H1 (cell line): ENCODE results near the gene ZSCAN20. TPM values are rescaled to one million over a fixed set of nuclear protein-coding genes. Genes with fewer than 3 reads are reported as not detected.

Experiments used
- CTCF ChIA-PET: fragments of 300-600 bp; sonication (Branson Sonifier 250); formaldehyde crosslinking; loops from one replicate; lab custom pipeline; 2021; ENCODE audit not compliant: partially characterized antibody; lab: Charles Lee
- POLR2A ChIA-PET: fragments of 300-600 bp; sonication (Branson Sonifier 250); formaldehyde crosslinking; loops from one replicate; lab custom pipeline; 2021; ENCODE audit warnings: inconsistent platforms; ENCODE audit not compliant: partially characterized antibody; lab: Charles Lee
- DNase-seq, 2 experiments: peaks; one replicate each; pipeline versions ENCODE4 v3.0.0 to v3.0.0-alpha.2; 2010 to 2022; ENCODE audit warnings: low spot score in 2 of 2, low read depth in 1 of 2, mixed read lengths in 1 of 2
- FAIRE-seq: peaks from 2 replicates; lab custom pipeline; 2011; peaks lifted over from hg19 to GRCh38; lab: Jason Lieb, UNC
- H2AFZ ChIP-seq: 2 replicates; pipeline ENCODE4 v1.8.1; 2012; ENCODE audit warnings: low read length, inconsistent platforms
- H2AK5ac ChIP-seq: 2 replicates; pipeline ENCODE4 v1.6.1; 2013; ENCODE audit warnings: low read depth, low read length
- H2BK120ac ChIP-seq: replicated peaks from 2 replicates; pipeline ENCODE3; 2013; ENCODE audit warnings: low read depth, low read length, inconsistent platforms
- H2BK12ac ChIP-seq: 2 replicates; pipeline ENCODE4 v1.6.1; 2013; ENCODE audit warnings: low read depth, low read length
- H2BK15ac ChIP-seq: 2 replicates; pipeline ENCODE4 v1.6.1; 2013; ENCODE audit warnings: low read length
- H2BK20ac ChIP-seq: 2 replicates; pipeline ENCODE4 v1.6.1; 2013; ENCODE audit warnings: low read length
- H2BK5ac ChIP-seq: 2 replicates; pipeline ENCODE4 v1.6.1; 2013; ENCODE audit warnings: low read depth, low read length
- H3K14ac ChIP-seq: 2 replicates; pipeline ENCODE4 v1.6.1; 2013; ENCODE audit warnings: inconsistent platforms; ENCODE audit not compliant: insufficient read length
- H3K18ac ChIP-seq: 2 replicates; pipeline ENCODE4 v1.6.1; 2013; ENCODE audit warnings: low read length; ENCODE audit errors: extremely low read depth
- H3K23ac ChIP-seq: 2 replicates; pipeline ENCODE4 v1.6.1; 2013; ENCODE audit warnings: inconsistent platforms; ENCODE audit not compliant: insufficient read length
- H3K23me2 ChIP-seq: 2 replicates; pipeline ENCODE4 v1.6.1; 2013; ENCODE audit warnings: low read depth, low read length
- H3K27ac ChIP-seq: 2 replicates; pipeline ENCODE4 v1.6.1; 2011; ENCODE audit warnings: low read depth, low read length, inconsistent platforms
- H3K27me3 ChIP-seq, 4 experiments: replicated peaks in 1 of 4; 1 replicate in 1 of 4; 2 replicates in 3 of 4; pipeline versions ENCODE4 v1.6.1 to v1.8.1; 2011 to 2013; ENCODE audit warnings: low read length in 3 of 4, mild to moderate bottlenecking in 3 of 4, inconsistent platforms in 2 of 4, mixed read lengths in 2 of 4, moderate library complexity in 1 of 4; ENCODE audit not compliant: control insufficient read depth in 3 of 4, insufficient read depth in 3 of 4; ENCODE audit errors: extremely low read depth in 1 of 4
- H3K36me3 ChIP-seq, 4 experiments: 2 replicates each; pipeline versions ENCODE4 v1.6.1 to v1.8.1; 2011 to 2013; ENCODE audit warnings: mild to moderate bottlenecking in 4 of 4, low read length in 3 of 4, moderate library complexity in 2 of 4, control low read depth in 1 of 4, inconsistent platforms in 1 of 4; ENCODE audit not compliant: insufficient read depth in 4 of 4, control insufficient read depth in 2 of 4
- H3K4ac ChIP-seq: replicated peaks from 2 replicates; pipeline ENCODE3; 2013; ENCODE audit warnings: low read length, low read depth, mixed read lengths, inconsistent platforms; ENCODE audit not compliant: insufficient read length
- H3K4me1 ChIP-seq, 4 experiments: replicated peaks in 1 of 4; 1 replicate in 1 of 4; 2 replicates in 3 of 4; pipeline versions ENCODE4 v1.6.1 to v1.8.1; 2011 to 2013; ENCODE audit warnings: low read length in 3 of 4, inconsistent platforms in 2 of 4, mixed read lengths in 1 of 4; ENCODE audit not compliant: insufficient read depth in 4 of 4, control insufficient read depth in 3 of 4
- H3K4me2 ChIP-seq, 2 experiments: 2 replicates each; pipeline versions ENCODE4 v1.6.1 to v1.8.1; 2011 to 2013; ENCODE audit warnings: low read depth in 2 of 2, low read length in 2 of 2, control low read depth in 1 of 2, inconsistent platforms in 1 of 2, mild to moderate bottlenecking in 1 of 2; ENCODE audit not compliant: insufficient read depth in 1 of 2
- H3K4me3 ChIP-seq, 4 experiments: fragments of 200-600, 300-600 bp in 1 of 4; sonication (generic), shearing (Covaris generic), sonication (Bioruptor Twin) in 1 of 4; 2 replicates each; pipeline versions ENCODE4 v1.5.1 to v1.8.1; 2011 to 2016; ENCODE audit warnings: low read length in 4 of 4, low read depth in 3 of 4, control low read depth in 2 of 4, inconsistent platforms in 2 of 4, mild to moderate bottlenecking in 2 of 4, mixed read lengths in 1 of 4, moderate library complexity in 1 of 4; ENCODE audit not compliant: insufficient read depth in 2 of 4; ENCODE audit errors: extremely low read depth in 1 of 4
- H3K56ac ChIP-seq: replicated peaks from 2 replicates; pipeline ENCODE3; 2013; ENCODE audit warnings: low read depth, mild to moderate bottlenecking, mixed read lengths, low read length, inconsistent platforms; ENCODE audit not compliant: insufficient read length
- H3K79me1 ChIP-seq: 2 replicates; pipeline ENCODE4 v1.6.1; 2013; ENCODE audit warnings: low read depth, low read length, control low read depth
- H3K79me2 ChIP-seq, 2 experiments: 2 replicates each; pipeline versions ENCODE4 v1.6.1 to v1.8.1; 2012 to 2013; ENCODE audit warnings: low read length in 2 of 2, mild to moderate bottlenecking in 2 of 2, inconsistent platforms in 1 of 2; ENCODE audit not compliant: insufficient read depth in 2 of 2, control insufficient read depth in 1 of 2
- H3K9ac ChIP-seq, 4 experiments: replicated peaks in 1 of 4; 1 replicate in 1 of 4; 2 replicates in 3 of 4; pipeline versions ENCODE4 v1.6.1 to v1.8.1; 2011 to 2013; ENCODE audit warnings: low read depth in 3 of 4, low read length in 3 of 4, control low read depth in 2 of 4, mild to moderate bottlenecking in 2 of 4, moderate library complexity in 2 of 4, inconsistent platforms in 1 of 4; ENCODE audit errors: extremely low read depth in 1 of 4
- H3K9me3 ChIP-seq, 2 experiments: 2 replicates each; pipeline versions ENCODE4 v1.6.1 to v1.8.1; 2012 to 2013; ENCODE audit warnings: mild to moderate bottlenecking in 2 of 2, moderate library complexity in 2 of 2, control low read depth in 1 of 2, inconsistent platforms in 1 of 2, low read depth in 1 of 2, low read length in 1 of 2, mixed read lengths in 1 of 2; ENCODE audit not compliant: insufficient read depth in 2 of 2
- H4K20me1 ChIP-seq, 2 experiments: replicated peaks in 1 of 2; 2 replicates each; pipeline versions ENCODE3 to v1.8.1; 2011 to 2013; ENCODE audit warnings: inconsistent platforms in 2 of 2, low read length in 2 of 2, mild to moderate bottlenecking in 1 of 2; ENCODE audit not compliant: insufficient read depth in 2 of 2, control insufficient read depth in 1 of 2
- H4K5ac ChIP-seq: 2 replicates; pipeline ENCODE4 v1.6.1; 2013; ENCODE audit warnings: low read length, low read depth, mixed read lengths, inconsistent platforms; ENCODE audit not compliant: insufficient read length
- H4K8ac ChIP-seq: 2 replicates; pipeline ENCODE4 v1.8.0; 2013; ENCODE audit warnings: mild to moderate bottlenecking, moderate library complexity, low read length, inconsistent platforms; ENCODE audit not compliant: insufficient read depth; ENCODE audit errors: extremely low read depth
- H4K91ac ChIP-seq: replicated peaks from 2 replicates; pipeline ENCODE3; 2013; ENCODE audit warnings: low read length, mixed read lengths, inconsistent platforms; ENCODE audit not compliant: insufficient read length
- BCL11A ChIP-seq, 2 experiments: IDR thresholded peaks; one replicate each; pipeline ENCODE4 v1.6.1; 2011; ENCODE audit warnings: low read depth in 2 of 2, low read length in 2 of 2, mild to moderate bottlenecking in 2 of 2
- CEBPB ChIP-seq: IDR thresholded peaks from 2 replicates; pipeline ENCODE4 v1.6.1; 2012; ENCODE audit warnings: low read depth, low read length
- EP300 ChIP-seq, 2 experiments: IDR thresholded peaks; 1 replicate in 1 of 2; 2 replicates in 1 of 2; pipeline ENCODE4 v1.6.1; 2011 to 2012; ENCODE audit warnings: low read depth in 2 of 2, low read length in 2 of 2, mild to moderate bottlenecking in 2 of 2, borderline replicate concordance in 1 of 2, inconsistent platforms in 1 of 2, moderate library complexity in 1 of 2
- TEAD4 ChIP-seq: IDR thresholded peaks from 2 replicates; pipeline ENCODE4 v1.6.1; 2012; ENCODE audit warnings: low read depth, low read length, inconsistent platforms, mixed read lengths
- WGBS, 2 experiments: shearing (Covaris generic) in 1 of 2; methylation state at CpG; one replicate each; pipeline versions ENCODE4 v1.1.6 to v1.1.7; 2013 to 2015; ENCODE audit warnings: low lambda C conversion rate in 2 of 2, mixed read lengths in 2 of 2, inconsistent platforms in 1 of 2, low coverage in 1 of 2, missing lambda C conversion rate in 1 of 2; ENCODE audit not compliant: insufficient replicate concordance in 2 of 2, insufficient coverage in 1 of 2, insufficient read length in 1 of 2; ENCODE audit errors: extremely low coverage in 1 of 2, missing lambda C conversion rate in 1 of 2; 5-methylcytosine and 5-hydroxymethylcytosine counted together
- polyA plus RNA-seq, 7 experiments: library from polyadenylated mRNA; depleted of rRNA in 3 of 7; stranded (reverse) in 5 of 7; unstranded in 2 of 7; fragments of >200 nt in 5 of 7; fragments of 200-250 nt in 2 of 7; gene quantifications; 1 replicate in 5 of 7; 2 replicates in 1 of 7; 4 replicates in 1 of 7; pipeline versions ENCODE4 v1.2.1 to v1.2.3, GENCODE V29; 2011 to 2013; ENCODE audit warnings: missing spikeins in 2 of 7, mixed read lengths in 2 of 7
- total RNA-seq: library from RNA; stranded (reverse); fragmentation: NEBNext Ultra II Directional; extraction: Animal tissue kit (Norgen Biotek cat#: 25700); gene quantifications from 2 replicates; pipeline ENCODE4 v1.2.1, GENCODE V29; 2021

The ZSCAN20 gene
- total and polyA plus RNA-seq, 2 of the 8 experiments (the other 6 are each of a cell fraction or from before 2014, with no cell fraction given): 0.70 to 3.4 TPM

DNA sequence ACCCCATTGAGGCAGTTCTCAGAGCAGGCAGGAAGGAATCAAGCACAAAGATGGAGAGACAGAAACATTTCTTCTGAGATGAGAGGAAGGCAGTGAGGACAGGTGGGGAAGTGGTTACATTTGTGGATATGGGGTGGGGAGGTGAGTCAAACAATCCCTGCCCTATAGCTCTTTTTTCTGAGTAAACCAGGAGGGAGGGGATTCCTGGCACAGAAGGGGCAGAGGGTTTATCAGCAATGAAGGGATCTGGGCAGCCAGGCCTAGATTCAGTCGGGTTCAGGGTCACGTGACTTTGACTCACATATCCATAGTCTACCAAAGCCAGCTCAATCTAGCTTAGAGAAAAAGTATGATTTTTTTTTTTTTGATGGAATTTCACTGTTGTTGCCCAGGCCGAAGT, 25.9 kb upstream of the ZSCAN20 start:
- Histone ChIP-seq H4K8ac (no peak overlapping the region), H3K23ac (no peak overlapping the region), H3K9me3 (no peaks in the 10 kb centered on the region), H3K14ac (no peak overlapping the region), H3K79me1 (no peaks in the 10 kb centered on the region), H2BK120ac (no peak overlapping the region), H2BK20ac (no peak overlapping the region), H4K20me1 (no peaks in the 10 kb centered on the region), H3K4ac (no peak overlapping the region), H3K4me1 (peaks cover 0 to 2% (median 0%) of the 10 kb centered on the region in 4 experiments; a peak in 2 of 7 replicates), H3K4me3 (no peak overlapping the region), H4K91ac (no peak overlapping the region), H3K18ac (no peak overlapping the region), H2AK5ac (no peak overlapping the region), H3K56ac (no peak overlapping the region), H2BK15ac (no peak overlapping the region), H3K23me2 (no peaks in the 10 kb centered on the region; the same call in 1 of the 2 replicates), H2BK12ac (no peak overlapping the region), H3K4me2 (no peak overlapping the region), H3K79me2 (no peaks in the 10 kb centered on the region), H2AFZ (no peak overlapping the region), H2BK5ac (no peak overlapping the region), H3K27ac (no peak overlapping the region), H4K5ac (no peak overlapping the region), H3K27me3 (no peaks in the 10 kb centered on the region), H3K9ac (no peak overlapping the region), H3K36me3 (no peaks in the 10 kb centered on the region)
- TF ChIP-seq EP300 (IDR thresholded peaks at IDR 0.05; ENCODE audit: borderline replicate concordance in 1 of 2, low read depth in 2 of 2, low read length in 2 of 2): no peak
- TF ChIP-seq BCL11A (IDR thresholded peaks at IDR 0.05; ENCODE audit: low read depth in 2 of 2, low read length in 2 of 2): no peak
- no peak for TF ChIP-seq TEAD4
- no peak for TF ChIP-seq CEBPB
- ChIA-PET CTCF (interaction anchor here (1.4 to 3.9 kb wide), 4 partner anchors 9 to 151 kb away, joined by 3 to 23 read pairs (median 7); no protein-coding TSS in a partner anchor), POLR2A (no interaction called here)
- DNase-seq: peak in 1 of 2 experiments; percentile 6
- FAIRE-seq: no peak
- WGBS, 2 experiments: 88% methylated on average over 2 of the region's 3 CpGs; no CpG with 5 or more reads in 1 of the 2 experiments
